ENCODE results near the gene DNM3. TPM values are rescaled to one million over a fixed set of nuclear protein-coding genes. Genes with fewer than 3 reads are reported as not detected.

DNM3 gene
- total and polyA plus RNA-seq, 2 of the 8 experiments (the other 6 are each of a cell fraction or from before 2014, with no cell fraction given): 2.0 to 8.5 TPM

- TF ChIP-seq ATF2 (IDR thresholded peaks at IDR 0.05; ENCODE audit: low read length) (no peak), FOSL1 (IDR thresholded peaks at IDR 0.05; ENCODE audit: insufficient read depth, low read depth, low read length) (no peak), RXRA (IDR thresholded peaks at IDR 0.05; ENCODE audit: insufficient read depth, low read depth, low read length) (no peak), CHD1 (IDR thresholded peaks at IDR 0.05; ENCODE audit: low read depth, low read length) (no peak), TCF12 (IDR thresholded peaks at IDR 0.05; ENCODE audit: low read depth, low read length) (no peak), ZNF274 (IDR thresholded peaks at IDR 0.05; ENCODE audit: borderline replicate concordance, extremely low read depth, low read length) (no peak), CEBPB (IDR thresholded peaks at IDR 0.05; ENCODE audit: low read depth, low read length) (no peak), SIN3A (conservative IDR thresholded peaks at IDR 0.05 in 1 of 2, IDR thresholded peaks at IDR 0.05 in 1 of 2; ENCODE audit: low read depth in 1 of 2, low read length in 2 of 2) (peak in 1 of 2 experiments; percentile 77; a peak in 2 of 4 replicates), TEAD4 (IDR thresholded peaks at IDR 0.05; ENCODE audit: low read depth, low read length) (no peak), CBX8 (IDR thresholded peaks at IDR 0.05; ENCODE audit: borderline replicate concordance, low read depth, low read length) (no peak), SP4 (IDR thresholded peaks at IDR 0.05; ENCODE audit: low read length) (no peak), SP1 (IDR thresholded peaks at IDR 0.05; ENCODE audit: low read depth, low read length) (peak; percentile 40; the same call in 1 of the 2 replicates), NRF1 (IDR thresholded peaks at IDR 0.05; ENCODE audit: low read depth, low read length) (no peak), RNF2 (IDR thresholded peaks at IDR 0.05; ENCODE audit: borderline replicate concordance, low read depth, low read length, missing control alignments, poor library complexity, severe bottlenecking) (no peak), CBX5 (IDR thresholded peaks at IDR 0.05; ENCODE audit: low read depth, low read length) (no peak), BACH1 (IDR thresholded peaks at IDR 0.05; ENCODE audit: low read length) (no peak), SIRT6 (IDR thresholded peaks at IDR 0.05; ENCODE audit: low read length) (no peak), SIX5 (IDR thresholded peaks at IDR 0.05; ENCODE audit: low read depth, low read length) (no peak), E2F6 (IDR thresholded peaks at IDR 0.05) (0 out of 2 replicates have a peak, but pooled peaks have one; percentile 11), EGR1 (IDR thresholded peaks at IDR 0.05; ENCODE audit: borderline replicate concordance, low read depth, low read length) (peak; percentile 55; the same call in 1 of the 2 replicates), RFX5 (IDR thresholded peaks at IDR 0.05; ENCODE audit: borderline replicate concordance, low read depth, low read length) (no peak), NANOG (IDR thresholded peaks at IDR 0.05; ENCODE audit: insufficient read depth, low read depth, low read length, poor library complexity, severe bottlenecking) (no peak)
Measured at GRCh38 chr1:172443666-172444453, 602.6 kb downstream of the DNM3 start, which contains the start of gene PIGC (continued).

Data from H1 (cell line).